HG03432 (cell line): ENCODE measurements around the gene DUSP22.
A peak's percentile ranks its signal among the peaks of the same experiment; 100 is the strongest.

Experiments
- ATAC-seq: cut with Tn5 transposase; IDR thresholded peaks from one replicate; pipeline ENCODE4 v1.9.1; 2021; ENCODE audit warnings: mild to moderate bottlenecking, moderate library complexity; ENCODE audit not compliant: unreplicated experiment

Gene DUSP22

DNA sequence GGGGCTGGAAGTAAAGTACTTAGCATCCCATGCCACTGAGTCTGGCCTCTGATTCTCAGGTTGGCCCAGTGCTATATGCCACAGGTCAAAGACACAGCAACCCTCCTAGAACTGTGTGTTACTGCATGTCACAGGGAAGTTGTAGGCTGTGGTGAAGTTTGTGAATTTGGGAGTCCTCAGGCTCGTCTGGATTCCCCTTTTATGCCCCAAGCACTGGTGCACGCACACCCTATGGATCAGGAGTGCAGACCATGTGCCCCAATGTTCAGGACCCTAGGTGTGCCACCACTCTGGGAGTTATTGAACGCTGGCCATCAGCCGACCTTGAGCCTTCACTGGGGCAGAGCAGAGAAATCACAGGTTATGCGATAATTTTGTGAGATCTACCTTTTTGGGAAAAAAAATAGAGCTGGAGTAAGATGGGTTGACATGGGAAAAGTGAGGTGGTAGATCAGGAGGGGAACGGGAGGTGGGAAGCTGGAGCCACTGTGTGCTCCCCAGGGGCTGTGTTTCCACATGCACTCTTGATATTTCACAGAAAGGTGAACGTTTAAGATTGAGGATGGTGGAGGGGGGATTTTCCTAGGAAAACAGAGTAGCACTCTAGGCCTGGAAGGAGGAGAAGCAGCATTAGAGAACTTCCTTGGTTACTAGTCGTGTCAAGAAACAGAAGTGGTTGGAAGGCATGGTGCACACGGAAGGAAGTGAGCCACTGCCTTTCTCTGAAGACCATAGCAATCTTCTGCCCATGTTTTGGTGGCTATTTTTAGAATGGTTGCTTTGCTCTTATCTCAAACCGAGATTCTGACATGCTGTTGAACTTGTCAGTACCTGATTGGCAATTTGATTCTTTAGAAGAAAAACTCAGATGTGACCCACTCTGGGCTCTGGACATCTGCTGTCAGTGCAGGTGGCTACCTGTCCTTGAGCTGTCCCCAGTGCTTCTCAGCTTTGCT, 44.1 kb downstream of the DUSP22 start:
- peak; percentile 38 for ATAC-seq

GRCh38 chr6:337805-338368, 45.6 kb downstream of the DUSP22 start:
- no peak for ATAC-seq

GRCh38 chr6:338815-339262, 46.6 kb downstream of the DUSP22 start:
- ATAC-seq, result no peak

DNA sequence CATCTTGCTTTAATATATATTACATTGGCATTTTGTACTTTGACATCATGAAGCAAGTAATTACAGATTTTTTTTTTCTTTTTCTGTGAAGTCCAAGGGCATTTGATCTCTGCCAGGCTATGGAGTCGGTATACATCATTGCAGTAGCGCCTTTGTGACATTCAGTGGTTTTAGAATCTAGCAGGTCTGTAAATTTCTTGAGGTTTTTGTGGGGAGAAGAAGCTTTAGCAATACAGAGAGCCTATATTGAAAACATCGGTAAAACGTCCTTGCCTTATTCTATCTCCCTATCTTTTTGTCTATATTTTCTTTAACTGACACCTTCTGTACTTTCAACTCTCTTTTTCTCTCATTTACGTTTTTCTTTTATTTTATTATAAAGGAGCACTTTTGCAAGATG, 47.2 kb downstream of the DUSP22 start:
- no peak for ATAC-seq

GRCh38 chr6:340186-340955, 48.1 kb downstream of the DUSP22 start:
- ATAC-seq, result no peak

DNA sequence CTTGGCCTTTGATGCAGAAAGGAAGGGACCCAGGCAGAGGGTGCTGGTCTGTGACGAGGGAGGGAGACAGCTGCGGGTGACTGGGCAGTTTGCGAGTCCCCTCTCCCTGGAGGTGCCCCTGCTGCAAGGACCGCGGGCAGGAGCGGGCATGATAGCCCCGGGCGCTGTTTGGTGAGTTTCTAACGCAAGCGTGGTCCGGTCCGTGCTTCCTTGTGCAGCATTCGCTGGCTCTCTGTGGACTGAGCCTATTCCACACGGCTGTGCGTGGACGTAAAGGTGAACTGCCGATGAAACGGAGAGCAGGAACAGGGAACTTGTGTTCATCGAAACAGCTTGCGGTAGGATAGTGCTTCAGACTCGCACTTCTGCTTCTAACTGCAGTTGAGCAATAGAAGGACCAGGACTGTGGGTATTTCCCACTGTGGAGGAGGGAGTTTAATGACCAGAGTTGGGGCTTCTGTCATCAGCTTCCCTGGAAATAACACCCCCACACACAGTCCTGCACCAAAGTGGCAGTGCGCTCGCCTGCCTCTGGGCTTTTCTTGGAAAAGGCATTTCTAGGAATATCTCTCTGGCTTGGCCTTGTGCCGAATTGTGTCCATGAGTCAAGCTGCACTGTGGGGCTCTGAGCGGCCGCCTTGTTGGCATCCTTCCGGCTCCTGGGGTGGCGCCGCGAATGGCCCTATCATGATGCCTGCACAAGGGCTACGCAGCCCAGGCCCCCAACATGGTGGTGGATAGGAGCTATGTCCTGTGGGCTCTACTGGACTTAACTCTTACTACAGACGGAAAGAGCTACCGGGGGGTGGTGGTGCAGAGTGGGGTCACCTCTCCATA, 48.9 kb downstream of the DUSP22 start:
- ATAC-seq, result peak; percentile 23

DNA sequence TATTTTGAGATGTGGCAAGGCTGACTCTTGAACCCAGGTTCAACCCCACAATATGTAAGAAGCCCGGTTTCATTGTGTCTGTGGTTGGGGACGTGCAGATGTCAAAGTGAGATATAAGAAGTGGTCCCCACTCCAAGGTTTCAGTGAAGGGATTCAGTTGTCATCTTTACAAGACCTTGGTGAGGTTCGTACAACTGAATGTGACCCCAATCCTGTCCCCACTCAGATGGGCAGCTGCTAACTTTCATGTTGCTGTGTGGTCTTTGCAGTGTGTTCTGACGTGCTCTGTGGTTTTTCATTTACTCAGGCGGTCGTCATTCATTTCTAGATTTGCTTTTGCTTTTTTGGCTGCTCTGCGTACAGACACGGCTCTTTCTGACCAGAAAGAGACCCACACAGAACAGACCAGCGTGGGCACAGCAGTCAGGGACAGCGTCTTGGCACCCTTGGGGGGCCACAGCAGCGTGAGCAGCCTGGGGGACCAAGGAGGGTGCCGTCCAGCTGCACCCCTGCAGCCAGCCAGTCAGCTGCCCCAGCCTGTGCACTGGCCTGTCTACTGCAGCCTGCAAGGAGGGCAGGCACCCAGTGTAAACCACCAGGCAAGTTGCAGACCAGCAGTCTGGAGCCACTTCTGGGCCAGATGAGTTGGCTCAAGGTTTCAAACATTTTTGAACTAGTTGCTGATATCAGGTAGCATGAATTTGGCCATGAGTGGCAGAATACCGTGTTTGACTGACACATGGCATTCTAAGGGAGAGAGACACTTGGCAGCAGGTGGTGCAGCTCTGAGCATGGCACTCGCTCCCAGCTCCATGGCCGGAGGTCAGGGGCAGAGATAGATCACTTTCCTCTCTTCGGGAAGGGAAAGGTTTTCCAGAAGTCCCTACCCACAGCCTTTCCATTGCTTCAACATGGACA, 49.9 kb downstream of the DUSP22 start:
- ATAC-seq, result peak; percentile 69

GRCh38 chr6:342832-343179, 50.5 kb downstream of the DUSP22 start:
- no peak for ATAC-seq

DNA sequence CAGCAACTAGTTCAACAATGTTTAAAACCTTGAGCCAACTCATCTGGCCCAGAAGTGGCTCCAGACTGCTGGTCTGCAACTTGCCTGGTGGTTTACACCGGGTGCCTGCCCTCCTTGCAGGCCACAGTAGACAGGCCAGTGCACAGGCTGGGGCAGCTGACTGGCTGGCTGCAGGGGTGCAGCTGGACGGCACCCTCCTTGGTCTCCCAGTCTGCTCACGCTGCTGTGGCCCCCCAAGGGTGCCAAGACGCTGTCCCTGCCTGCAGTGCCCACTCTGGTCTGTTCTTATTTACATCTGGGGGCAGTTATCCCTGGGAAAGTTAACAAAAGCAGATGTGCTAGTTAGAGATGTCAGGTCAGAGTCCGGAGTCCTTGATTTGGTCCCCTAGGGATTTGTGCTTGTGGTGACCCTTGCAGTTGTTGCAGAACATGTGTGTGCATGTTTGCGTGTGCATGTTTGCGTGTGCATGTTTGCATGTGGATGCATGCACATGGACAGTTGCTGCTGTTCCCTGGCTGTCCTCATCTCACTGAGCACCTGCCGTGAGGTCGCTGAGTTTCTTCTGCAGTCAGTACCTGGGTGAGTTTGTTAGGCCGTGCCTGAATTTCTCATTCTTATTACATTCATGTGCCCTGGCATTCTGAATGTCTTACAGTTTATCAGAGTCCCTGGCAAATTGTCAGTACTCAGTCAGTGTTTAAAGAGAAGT, 51.1 kb downstream of the DUSP22 start:
- ATAC-seq, result no peak

DNA sequence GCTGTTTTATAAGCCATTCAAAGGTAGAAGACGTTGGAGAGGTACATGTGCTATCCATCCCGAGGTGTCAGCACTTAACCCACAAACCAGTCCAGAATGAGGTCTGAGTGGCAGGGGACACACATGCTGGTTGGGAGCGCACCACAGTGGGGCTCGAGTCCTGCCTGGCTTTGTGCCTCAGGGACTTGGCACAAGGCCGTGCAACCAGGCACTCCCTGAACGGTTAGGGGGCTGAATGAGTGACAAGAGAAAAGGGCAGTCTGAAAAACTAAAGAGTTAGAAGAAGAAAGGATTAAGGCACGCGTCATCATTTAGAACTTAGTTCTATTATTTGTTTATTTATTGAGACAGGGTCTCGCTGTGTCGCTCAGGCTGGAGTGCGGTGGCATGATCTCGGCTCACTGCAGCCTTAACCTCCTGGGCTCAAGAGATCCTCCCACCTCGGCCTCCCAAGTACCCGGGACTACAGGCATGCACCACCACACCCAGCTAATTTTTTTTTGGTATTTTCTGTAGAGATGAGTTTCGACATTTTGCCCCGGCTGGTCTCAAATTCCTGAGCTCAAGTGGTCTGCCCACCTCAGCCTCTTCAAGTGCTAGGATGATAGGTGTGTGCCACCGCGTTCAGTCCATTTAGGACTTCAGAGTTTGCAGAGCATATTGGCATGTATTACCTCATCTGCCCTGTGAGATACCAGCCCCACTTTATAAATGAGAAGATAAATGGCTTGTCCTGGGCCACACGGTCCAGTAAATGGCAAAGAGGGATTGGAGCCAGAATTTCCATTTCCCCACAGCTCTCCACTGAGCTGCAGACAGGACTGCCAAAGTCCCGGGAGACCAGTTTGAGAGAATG, 51.9 kb downstream of the DUSP22 start:
- ATAC-seq, result no peak

DNA sequence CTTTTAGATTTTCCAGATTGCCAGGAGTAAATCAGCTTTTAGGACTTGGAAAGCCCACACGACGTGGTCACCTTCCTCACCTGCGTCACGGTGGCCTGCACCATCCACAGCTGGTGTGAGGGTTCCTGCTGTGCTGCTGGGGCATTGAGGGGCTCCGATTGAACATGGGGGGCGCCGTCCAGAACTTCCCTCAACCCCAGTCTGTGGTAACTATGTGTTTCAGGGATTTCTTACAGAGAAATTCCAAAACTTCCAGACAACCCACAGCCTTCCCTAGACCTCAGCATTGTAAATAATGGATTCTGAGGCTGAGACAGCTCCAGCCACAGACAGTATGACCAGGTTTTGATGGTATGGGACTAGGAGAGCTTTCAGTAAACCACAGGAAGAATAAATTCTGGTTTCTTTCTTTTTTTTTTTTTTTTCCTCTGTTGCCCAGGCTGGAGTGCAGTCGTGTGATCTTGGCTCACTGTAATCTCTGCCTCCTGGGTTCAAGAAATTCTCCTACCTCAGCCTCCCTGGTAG, 52.6 kb downstream of the DUSP22 start:
- no peak for ATAC-seq

GRCh38 chr6:345747-346385, 53.6 kb downstream of the DUSP22 start:
- ATAC-seq, result no peak

DNA sequence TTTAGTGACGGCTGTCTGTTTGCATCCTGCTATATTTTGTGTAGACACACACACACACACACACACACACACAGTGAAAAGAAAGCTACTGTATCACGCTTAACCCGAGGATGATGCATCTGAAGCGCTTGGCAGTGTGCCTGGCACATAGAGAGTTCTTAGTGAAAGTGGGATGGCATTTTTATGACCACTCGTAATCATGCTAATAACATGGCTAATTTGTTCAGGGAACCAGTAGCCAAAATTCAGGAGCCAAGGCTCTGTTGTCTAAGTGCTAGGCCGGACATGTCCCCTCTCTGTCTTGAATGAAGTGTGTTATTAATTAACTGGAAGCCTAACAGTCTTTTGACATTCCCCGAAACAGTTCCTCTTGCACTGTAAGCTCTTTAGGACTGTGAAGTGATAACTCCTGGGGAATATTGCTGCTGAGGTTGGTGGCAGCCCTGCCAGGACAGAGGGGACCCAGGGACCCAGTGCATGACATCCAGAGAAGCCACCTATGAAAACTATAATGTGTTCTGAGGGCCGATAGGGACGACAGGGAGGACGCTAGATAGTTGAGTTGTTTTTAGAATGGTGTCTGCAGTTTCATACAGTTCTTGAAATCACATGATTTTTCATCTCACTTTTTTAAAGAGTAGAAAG, 54.2 kb downstream of the DUSP22 start:
- ATAC-seq, result no peak

DNA sequence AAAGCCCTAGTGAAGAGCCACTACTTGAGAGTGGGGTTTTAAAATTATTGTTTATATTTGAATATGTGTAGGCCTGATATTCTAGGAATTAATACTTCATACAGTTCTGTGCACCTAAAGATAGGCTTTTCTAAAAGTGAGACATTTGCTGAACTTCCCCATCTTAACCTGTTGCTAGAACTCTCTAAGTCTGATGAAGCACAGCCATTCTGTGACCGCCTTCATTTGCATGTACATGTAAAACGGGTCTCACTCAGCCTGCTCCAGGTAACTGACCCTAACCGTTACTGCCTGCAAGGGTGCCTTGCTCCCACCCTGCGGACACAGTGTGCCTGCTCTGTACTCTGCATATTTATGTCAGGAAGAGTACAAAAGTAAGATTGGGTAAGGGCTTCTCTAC, 54.9 kb downstream of the DUSP22 start:
- ATAC-seq, result peak; percentile 80

DNA sequence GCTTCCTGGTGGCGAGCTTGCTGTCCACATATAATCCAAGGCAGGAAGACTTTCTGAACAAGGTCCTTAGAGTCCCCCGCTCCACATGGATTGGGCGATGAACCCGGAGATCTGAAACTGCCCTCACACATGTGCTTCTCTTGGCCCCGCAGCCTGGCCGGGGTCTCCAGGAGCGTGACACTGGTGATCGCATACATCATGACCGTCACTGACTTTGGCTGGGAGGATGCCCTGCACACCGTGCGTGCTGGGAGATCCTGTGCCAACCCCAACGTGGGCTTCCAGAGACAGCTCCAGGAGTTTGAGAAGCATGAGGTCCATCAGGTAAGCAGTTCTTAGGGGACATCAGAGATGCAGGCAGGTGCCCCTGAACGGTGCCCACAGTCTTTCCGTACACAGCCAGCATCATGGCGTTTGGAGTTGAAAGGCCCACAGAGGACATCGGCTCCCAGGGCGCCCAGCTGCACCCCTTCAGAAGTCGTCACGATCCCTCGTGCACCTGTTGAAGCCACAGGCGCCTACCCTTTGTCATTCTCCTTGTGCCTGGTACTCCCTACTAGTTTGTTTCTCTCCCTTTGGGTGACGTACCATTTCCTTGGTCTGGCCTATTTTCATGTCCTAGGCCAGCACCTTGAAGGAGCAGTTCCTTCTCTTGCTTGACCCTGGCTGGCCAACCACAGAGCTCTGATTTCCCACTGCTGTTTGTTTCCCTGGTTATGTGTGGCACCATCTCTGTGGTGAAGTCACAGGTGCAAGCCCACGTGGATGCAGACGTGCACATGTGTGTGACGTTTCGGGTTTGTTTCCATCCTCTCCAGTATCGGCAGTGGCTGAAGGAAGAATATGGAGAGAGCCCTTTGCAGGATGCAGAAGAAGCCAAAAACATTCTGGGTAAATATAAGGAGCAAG, 55.9 kb downstream of the DUSP22 start:
- ATAC-seq, result no peak

GRCh38 chr6:348860-349396, 56.6 kb downstream of the DUSP22 start:
- no peak for ATAC-seq
